PC-3 (cell line): ENCODE measurements around the gene CNTNAP2. TPM values are rescaled to one million over a fixed set of nuclear protein-coding genes. Genes with fewer than 3 reads are reported as not detected.

Source experiments
- ATAC-seq: fragments of 200-7000 bp; cut with Tn5 transposase; 2 replicates; pipeline ENCODE4 v1.9.1; 2020; ENCODE audit warnings: mild to moderate bottlenecking, moderate library complexity
- BruUV-seq: library from RNA; stranded (reverse); fragments of 400-500 nt; replicated peaks from 2 replicates; lab custom pipeline; 2021; lab: Mats Ljungman, UMichigan
- CTCF ChIA-PET: fragments of 300-600 bp; sonication (Branson Sonifier 250); formaldehyde crosslinking; loops from one replicate; lab custom pipeline; 2022; ENCODE audit warnings: antibody characterized with exemption; lab: Charles Lee
- POLR2A ChIA-PET: fragments of 300-600 bp; sonication (Branson Sonifier 250); formaldehyde crosslinking; loops from one replicate; lab custom pipeline; 2022; ENCODE audit warnings: antibody characterized with exemption; ENCODE audit not compliant: unreplicated experiment; lab: Charles Lee
- DNase-seq: peaks from one replicate; pipeline ENCODE4 v3.0.0-alpha.2; 2015
- H2AFZ ChIP-seq: fragments of 300-600 bp; sonication (generic); 2 replicates; pipeline ENCODE4 v1.6.0; 2016; ENCODE audit warnings: antibody characterized with exemption, low read length
- H3F3A ChIP-seq: fragments of 300-600 bp; sonication (generic); one replicate; pipeline ENCODE4 v1.6.0; 2017; ENCODE audit warnings: antibody characterized with exemption, low read length, control low read depth, mild to moderate bottlenecking; ENCODE audit not compliant: unreplicated experiment
- H3K27ac ChIP-seq: fragments of 300-600 bp; sonication (generic); 2 replicates; pipeline ENCODE4 v1.5.1; 2016; ENCODE audit warnings: mild to moderate bottlenecking, low read length
- H3K27me3 ChIP-seq: fragments of 300-600 bp; sonication (generic); 2 replicates; pipeline ENCODE4 v1.6.1; 2016; ENCODE audit warnings: low read length, mixed read lengths
- H3K36me3 ChIP-seq: fragments of 300-600 bp; sonication (generic); 2 replicates; pipeline ENCODE4 v1.6.1; 2016; ENCODE audit warnings: low read depth, mixed run types, low read length, mixed read lengths
- H3K4me1 ChIP-seq: fragments of 300-600 bp; sonication (generic); 2 replicates; pipeline ENCODE4 v1.5.1; 2016; ENCODE audit warnings: low read length; ENCODE audit not compliant: insufficient read depth
- H3K4me2 ChIP-seq: fragments of 300-600 bp; sonication (generic); 2 replicates; pipeline ENCODE4 v1.6.0; 2016; ENCODE audit warnings: low read length
- H3K4me3 ChIP-seq: fragments of 300-600 bp; sonication (generic); 2 replicates; pipeline ENCODE4 v1.5.1; 2016; ENCODE audit warnings: mild to moderate bottlenecking, low read length, mixed read lengths
- H3K79me2 ChIP-seq: fragments of 300-600 bp; sonication (generic); 2 replicates; pipeline ENCODE4 v1.6.1; 2017; ENCODE audit warnings: low read length, mixed read lengths
- H3K9ac ChIP-seq: fragments of 300-600 bp; sonication (generic); 2 replicates; pipeline ENCODE4 v1.6.0; 2016; ENCODE audit warnings: mild to moderate bottlenecking, low read length
- H3K9me2 ChIP-seq: fragments of 300-600 bp; sonication (generic); replicated peaks from 2 replicates; pipeline ENCODE4 v1.6.1; 2016; ENCODE audit warnings: mixed run types, low read length, mixed read lengths
- H3K9me3 ChIP-seq: fragments of 300-600 bp; sonication (generic); 2 replicates; pipeline ENCODE4 v1.6.1; 2016; ENCODE audit warnings: low read length, mixed read lengths
- H4K20me1 ChIP-seq: fragments of 300-600 bp; sonication (generic); 2 replicates; pipeline ENCODE4 v1.6.1; 2016; ENCODE audit warnings: low read length, mixed read lengths
- EZH2 ChIP-seq: fragments of 300-600 bp; sonication (generic); IDR thresholded peaks from one replicate; pipeline ENCODE4 v1.6.1; 2017; ENCODE audit warnings: antibody characterized with exemption, mild to moderate bottlenecking, low read length; ENCODE audit not compliant: unreplicated experiment
- EZH2phosphoT487 ChIP-seq: fragments of 300-600 bp; sonication (generic); IDR thresholded peaks from 2 replicates; pipeline ENCODE4 v1.6.1; 2018; ENCODE audit warnings: mild to moderate bottlenecking, antibody characterized with exemption, low read length, borderline replicate concordance
- intact Hi-C: fragments of 100-400 bp; cut with micrococcal nuclease; formaldehyde crosslinking; loops from 2 replicates; pipeline ENCODE4 v1.9.0; 2023
- total RNA-seq: library from RNA; depleted of rRNA; stranded (reverse); fragments of >200 nt; gene quantifications from 2 replicates; pipeline ENCODE4 v1.2.3, GENCODE V29; 2014
- TF ChIP-seq, protein P1 (sequence below): fragments of 300-600 bp; sonication (generic); conservative IDR thresholded peaks from 2 replicates; pipeline ENCODE4 v1.5.1; 2017; ENCODE audit warnings: antibody characterized with exemption, low read depth, mild to moderate bottlenecking, low read length

Gene CNTNAP2
- total RNA-seq, 1 experiment from 2014 or later, result 1.5 TPM

- no peak overlapping the region for H3K4me2 ChIP-seq
- H3K27ac ChIP-seq, result no peak overlapping the region
- H4K20me1 ChIP-seq, result no peaks in the 10 kb centered on the region
- DNase-seq (no peak), ATAC-seq (no peak)
- H3K9ac ChIP-seq, result no peak overlapping the region
- CTCF ChIA-PET, result no interaction called here
- intact Hi-C loops, result no loop called here
- H3K9me2 ChIP-seq, result no peaks in the 10 kb centered on the region
- H3K9me3 ChIP-seq, result no peaks in the 10 kb centered on the region
- H3K36me3 ChIP-seq, result no peaks in the 10 kb centered on the region
- TF ChIP-seq EZH2phosphoT487 (no peak), EZH2 (no peak)
- TF ChIP-seq, protein P1, sequence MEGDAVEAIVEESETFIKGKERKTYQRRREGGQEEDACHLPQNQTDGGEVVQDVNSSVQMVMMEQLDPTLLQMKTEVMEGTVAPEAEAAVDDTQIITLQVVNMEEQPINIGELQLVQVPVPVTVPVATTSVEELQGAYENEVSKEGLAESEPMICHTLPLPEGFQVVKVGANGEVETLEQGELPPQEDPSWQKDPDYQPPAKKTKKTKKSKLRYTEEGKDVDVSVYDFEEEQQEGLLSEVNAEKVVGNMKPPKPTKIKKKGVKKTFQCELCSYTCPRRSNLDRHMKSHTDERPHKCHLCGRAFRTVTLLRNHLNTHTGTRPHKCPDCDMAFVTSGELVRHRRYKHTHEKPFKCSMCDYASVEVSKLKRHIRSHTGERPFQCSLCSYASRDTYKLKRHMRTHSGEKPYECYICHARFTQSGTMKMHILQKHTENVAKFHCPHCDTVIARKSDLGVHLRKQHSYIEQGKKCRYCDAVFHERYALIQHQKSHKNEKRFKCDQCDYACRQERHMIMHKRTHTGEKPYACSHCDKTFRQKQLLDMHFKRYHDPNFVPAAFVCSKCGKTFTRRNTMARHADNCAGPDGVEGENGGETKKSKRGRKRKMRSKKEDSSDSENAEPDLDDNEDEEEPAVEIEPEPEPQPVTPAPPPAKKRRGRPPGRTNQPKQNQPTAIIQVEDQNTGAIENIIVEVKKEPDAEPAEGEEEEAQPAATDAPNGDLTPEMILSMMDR, result no peak
- no peak overlapping the region for H2AFZ ChIP-seq
- H3K27me3 ChIP-seq, result no peaks in the 10 kb centered on the region
- no peaks in the 10 kb centered on the region for H3F3A ChIP-seq
- BruUV-seq, result no TSS peak
- H3K79me2 ChIP-seq, result no peaks in the 10 kb centered on the region
- no peak overlapping the region for H3K4me3 ChIP-seq
- POLR2A ChIA-PET, result no interaction called here
- H3K4me1 ChIP-seq, result no peaks in the 10 kb centered on the region
These were observed 762.3 kb downstream of the CNTNAP2 start for GRCh38 chr7:146878901-146879300.

GRCh38 chr7:146885231-146885630 lies 768.6 kb downstream of the CNTNAP2 start:
- Histone ChIP-seq H4K20me1 (no peaks in the 10 kb centered on the region), H3K9me3 (no peaks in the 10 kb centered on the region), H3K9me2 (no peaks in the 10 kb centered on the region), H2AFZ (no peak overlapping the region), H3K27me3 (no peaks in the 10 kb centered on the region), H3K4me1 (no peaks in the 10 kb centered on the region), H3F3A (no peaks in the 10 kb centered on the region), H3K36me3 (no peaks in the 10 kb centered on the region), H3K4me2 (no peak overlapping the region), H3K79me2 (no peaks in the 10 kb centered on the region), H3K4me3 (no peak overlapping the region), H3K27ac (no peak overlapping the region), H3K9ac (no peak overlapping the region)
- intact Hi-C loops, result no loop called here
- ChIA-PET CTCF (no interaction called here), POLR2A (no interaction called here)
- BruUV-seq, result no TSS peak
- TF ChIP-seq, protein P1, result no peak
- TF ChIP-seq EZH2phosphoT487 (no peak), EZH2 (no peak)
- ATAC-seq (no peak), DNase-seq (no peak)

GRCh38 chr7:146889806-146890555 lies 773.4 kb downstream of the CNTNAP2 start:
- H3K79me2 ChIP-seq, result no peaks in the 10 kb centered on the region
- no peak overlapping the region for H2AFZ ChIP-seq
- H3F3A ChIP-seq, result no peaks in the 10 kb centered on the region
- intact Hi-C loops, result no loop called here
- no peaks in the 10 kb centered on the region for H4K20me1 ChIP-seq
- no peaks in the 10 kb centered on the region for H3K4me1 ChIP-seq
- H3K27me3 ChIP-seq, result no peaks in the 10 kb centered on the region
- ATAC-seq, result no peak
- no TSS peak for BruUV-seq
- CTCF ChIA-PET, result no interaction called here
- H3K9me2 ChIP-seq, result no peaks in the 10 kb centered on the region
- TF ChIP-seq, protein P1, result no peak
- TF ChIP-seq EZH2, result no peak
- TF ChIP-seq EZH2phosphoT487, result no peak
- POLR2A ChIA-PET, result no interaction called here
- DNase-seq, result no peak
- H3K4me2 ChIP-seq, result no peak overlapping the region
- H3K36me3 ChIP-seq, result no peaks in the 10 kb centered on the region
- no peak overlapping the region for H3K27ac ChIP-seq
- H3K4me3 ChIP-seq, result no peak overlapping the region
- no peaks in the 10 kb centered on the region for H3K9me3 ChIP-seq
- no peak overlapping the region for H3K9ac ChIP-seq
